Neural progenitor cell (in vitro differentiated cells): ENCODE results near the gene LDHAL6B. TPM values are rescaled to one million over a fixed set of nuclear protein-coding genes. Genes with fewer than 3 reads are reported as not detected.
A peak's percentile ranks its signal among the peaks of the same experiment; 100 is the strongest.

Experiments used
- DNase-seq: peaks from one replicate; pipeline ENCODE4 v3.0.0-alpha.2; 2016; ENCODE audit warnings: low spot score
- H2AFZ ChIP-seq: fragments of 200-600 bp; sonication (generic); replicated peaks from 2 replicates; pipeline ENCODE4 v1.6.1; 2016; ENCODE audit warnings: antibody characterized with exemption
- H3F3A ChIP-seq: fragments of 200-600 bp; sonication (generic); 2 replicates; pipeline ENCODE4 v1.6.1; 2016; ENCODE audit warnings: antibody characterized with exemption, low read depth
- H3K27ac ChIP-seq: fragments of 200-600 bp; sonication (generic); 2 replicates; pipeline ENCODE4 v1.5.1; 2016; ENCODE audit warnings: mild to moderate bottlenecking
- H3K27me3 ChIP-seq: fragments of 200-600 bp; sonication (generic); 2 replicates; pipeline ENCODE4 v1.6.1; 2016; ENCODE audit warnings: mild to moderate bottlenecking, moderate library complexity
- H3K36me3 ChIP-seq: fragments of 200-600 bp; sonication (generic); 2 replicates; pipeline ENCODE4 v1.5.1; 2016
- H3K4me1 ChIP-seq: fragments of 200-600 bp; sonication (generic); 2 replicates; pipeline ENCODE4 v1.6.1; 2016; ENCODE audit warnings: mixed run types
- H3K4me2 ChIP-seq: fragments of 200-600 bp; sonication (generic); 2 replicates; pipeline ENCODE4 v1.6.1; 2016
- H3K4me3 ChIP-seq: fragments of 200-600 bp; sonication (generic); 2 replicates; pipeline ENCODE4 v1.5.1; 2016
- H3K79me2 ChIP-seq: fragments of 200-600 bp; sonication (generic); 2 replicates; pipeline ENCODE4 v1.6.1; 2016; ENCODE audit warnings: low read depth
- H3K9ac ChIP-seq: fragments of 200-600 bp; sonication (generic); 2 replicates; pipeline ENCODE4 v1.6.1; 2016
- H3K9me3 ChIP-seq: fragments of 200-600 bp; sonication (generic); 2 replicates; pipeline ENCODE4 v1.5.1; 2016; ENCODE audit warnings: low read depth
- H4K20me1 ChIP-seq: fragments of 200-600 bp; sonication (generic); 2 replicates; pipeline ENCODE4 v1.6.1; 2016; ENCODE audit warnings: low read depth
- H3K27ac Mint-ChIP-seq: 3 replicates; pipeline ENCODE4 v1.8.0; 2021; ENCODE audit warnings: mixed read lengths
- H3K27me3 Mint-ChIP-seq: 2 replicates; pipeline ENCODE4 v1.8.0; 2022; ENCODE audit warnings: low read depth, mild to moderate bottlenecking, inconsistent platforms, moderate library complexity, mixed read lengths; ENCODE audit not compliant: insufficient read depth
- H3K36me3 Mint-ChIP-seq: 3 replicates; pipeline ENCODE4 v1.8.0; 2021; ENCODE audit warnings: mixed read lengths
- H3K4me1 Mint-ChIP-seq: 3 replicates; pipeline ENCODE4 v1.8.0; 2021; ENCODE audit warnings: mixed read lengths
- H3K4me3 Mint-ChIP-seq: 3 replicates; pipeline ENCODE4 v1.8.0; 2021; ENCODE audit warnings: mild to moderate bottlenecking, moderate library complexity, mixed read lengths
- H3K9me3 Mint-ChIP-seq: 3 replicates; pipeline ENCODE4 v1.8.0; 2020; ENCODE audit warnings: mixed read lengths
- EZH2 ChIP-seq: fragments of 200-600 bp; sonication (generic); IDR thresholded peaks from 2 replicates; pipeline ENCODE4 v1.6.1; 2017; ENCODE audit warnings: antibody characterized with exemption, mild to moderate bottlenecking, moderate library complexity
- EZH2phosphoT487 ChIP-seq: fragments of 200-600 bp; sonication (generic); IDR thresholded peaks from 2 replicates; pipeline ENCODE4 v1.6.1; 2017; ENCODE audit warnings: antibody characterized with exemption
- total RNA-seq: library from RNA; depleted of rRNA; stranded (reverse); fragments of >200 nt; gene quantifications from 2 replicates; pipeline ENCODE4 v1.2.3, GENCODE V29; 2015; ENCODE audit warnings: low replicate concordance
- TF ChIP-seq, protein P1 (sequence below): fragments of 200-600 bp; sonication (generic); IDR thresholded peaks from 2 replicates; pipeline ENCODE4 v1.5.1; 2017; ENCODE audit warnings: antibody characterized with exemption, mild to moderate bottlenecking

Gene LDHAL6B
- total RNA-seq, 1 donor from 2014 or later = not detected

GRCh38 chr15:59172289-59172901, 34.2 kb upstream of the LDHAL6B start:
- no peaks in the 10 kb centered on the region for H3K27me3 ChIP-seq
- no peak overlapping the region for H2AFZ ChIP-seq
- no peak for TF ChIP-seq EZH2phosphoT487
- TF ChIP-seq, protein P1, sequence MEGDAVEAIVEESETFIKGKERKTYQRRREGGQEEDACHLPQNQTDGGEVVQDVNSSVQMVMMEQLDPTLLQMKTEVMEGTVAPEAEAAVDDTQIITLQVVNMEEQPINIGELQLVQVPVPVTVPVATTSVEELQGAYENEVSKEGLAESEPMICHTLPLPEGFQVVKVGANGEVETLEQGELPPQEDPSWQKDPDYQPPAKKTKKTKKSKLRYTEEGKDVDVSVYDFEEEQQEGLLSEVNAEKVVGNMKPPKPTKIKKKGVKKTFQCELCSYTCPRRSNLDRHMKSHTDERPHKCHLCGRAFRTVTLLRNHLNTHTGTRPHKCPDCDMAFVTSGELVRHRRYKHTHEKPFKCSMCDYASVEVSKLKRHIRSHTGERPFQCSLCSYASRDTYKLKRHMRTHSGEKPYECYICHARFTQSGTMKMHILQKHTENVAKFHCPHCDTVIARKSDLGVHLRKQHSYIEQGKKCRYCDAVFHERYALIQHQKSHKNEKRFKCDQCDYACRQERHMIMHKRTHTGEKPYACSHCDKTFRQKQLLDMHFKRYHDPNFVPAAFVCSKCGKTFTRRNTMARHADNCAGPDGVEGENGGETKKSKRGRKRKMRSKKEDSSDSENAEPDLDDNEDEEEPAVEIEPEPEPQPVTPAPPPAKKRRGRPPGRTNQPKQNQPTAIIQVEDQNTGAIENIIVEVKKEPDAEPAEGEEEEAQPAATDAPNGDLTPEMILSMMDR = peak; percentile 9
- Mint-ChIP-seq H3K4me3 (no peak overlapping the region), H3K27me3 (no peaks in the 10 kb centered on the region), H3K36me3 (peaks cover 7% of the 10 kb centered on the region), H3K4me1 (peaks cover 25% of the 10 kb centered on the region), H3K27ac (no peak overlapping the region), H3K9me3 (no peaks in the 10 kb centered on the region)
- H3K27ac ChIP-seq = no peak overlapping the region
- no peak overlapping the region for H3K9ac ChIP-seq
- no peaks in the 10 kb centered on the region for H3F3A ChIP-seq
- no peaks in the 10 kb centered on the region for H3K79me2 ChIP-seq
- no peaks in the 10 kb centered on the region for H3K36me3 ChIP-seq
- no peak for DNase-seq
- H3K4me2 ChIP-seq = no peak overlapping the region
- no peaks in the 10 kb centered on the region for H3K9me3 ChIP-seq
- H3K4me3 ChIP-seq = no peak overlapping the region
- H3K4me1 ChIP-seq = no peaks in the 10 kb centered on the region
- no peaks in the 10 kb centered on the region for H4K20me1 ChIP-seq

DNA sequence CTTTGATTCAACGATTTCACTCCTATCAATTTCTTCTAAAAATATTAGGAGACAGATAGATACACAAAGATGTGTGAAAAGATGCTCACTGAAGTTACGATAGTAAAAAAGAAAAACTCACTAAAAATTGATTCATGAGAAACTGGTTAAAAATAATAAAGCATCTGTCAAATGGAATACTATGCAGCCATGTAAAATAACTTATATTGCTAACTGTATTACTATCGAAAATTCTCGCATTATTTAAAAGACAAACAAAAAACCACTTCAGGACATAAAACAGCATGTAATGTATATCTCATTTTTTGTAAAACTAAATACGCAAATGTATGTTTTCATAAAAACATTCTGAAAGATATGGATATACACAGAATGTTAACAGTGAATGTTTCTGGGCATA, 33.4 kb upstream of the LDHAL6B start:
- Histone ChIP-seq H3K4me3 (no peak overlapping the region), H3K4me1 (no peaks in the 10 kb centered on the region), H3K36me3 (no peaks in the 10 kb centered on the region), H3K4me2 (no peak overlapping the region), H3K9me3 (no peaks in the 10 kb centered on the region), H3F3A (no peaks in the 10 kb centered on the region), H3K27me3 (no peaks in the 10 kb centered on the region), H3K9ac (no peak overlapping the region), H2AFZ (no peak overlapping the region), H3K27ac (no peak overlapping the region), H3K79me2 (no peaks in the 10 kb centered on the region), H4K20me1 (no peaks in the 10 kb centered on the region)
- Mint-ChIP-seq H3K27ac (no peak overlapping the region), H3K9me3 (no peaks in the 10 kb centered on the region), H3K27me3 (no peaks in the 10 kb centered on the region), H3K4me3 (no peak overlapping the region), H3K36me3 (peaks cover 12% of the 10 kb centered on the region), H3K4me1 (peaks cover 25% of the 10 kb centered on the region)
- TF ChIP-seq EZH2 (no peak), EZH2phosphoT487 (no peak)
- TF ChIP-seq, protein P1 = no peak
- DNase-seq = no peak

- Mint-ChIP-seq H3K4me1 (peaks cover 25% of the 10 kb centered on the region), H3K9me3 (no peaks in the 10 kb centered on the region), H3K36me3 (peaks cover 12% of the 10 kb centered on the region), H3K27ac (no peak overlapping the region), H3K27me3 (no peaks in the 10 kb centered on the region), H3K4me3 (no peak overlapping the region)
- no peak overlapping the region for H3K9ac ChIP-seq
- H3F3A ChIP-seq = no peaks in the 10 kb centered on the region
- DNase-seq = no peak
- no peak overlapping the region for H3K4me2 ChIP-seq
- H3K36me3 ChIP-seq = no peaks in the 10 kb centered on the region
- no peaks in the 10 kb centered on the region for H3K4me1 ChIP-seq
- no peak overlapping the region for H3K27ac ChIP-seq
- no peaks in the 10 kb centered on the region for H4K20me1 ChIP-seq
- H3K27me3 ChIP-seq = no peaks in the 10 kb centered on the region
- no peak for TF ChIP-seq EZH2phosphoT487
- TF ChIP-seq EZH2 = no peak
- TF ChIP-seq, protein P1 = no peak
- H3K9me3 ChIP-seq = no peaks in the 10 kb centered on the region
- no peak overlapping the region for H2AFZ ChIP-seq
- H3K4me3 ChIP-seq = no peak overlapping the region
- H3K79me2 ChIP-seq = no peaks in the 10 kb centered on the region
These were observed 32.4 kb upstream of the LDHAL6B start for GRCh38 chr15:59174151-59174834.
